Measurements from ENCODE around the gene TACC3.

- TF ChIP-seq CTCF (IDR thresholded peaks at IDR 0.05) = no peak
- no peak for TF ChIP-seq POLR2A (IDR thresholded peaks at IDR 0.05)
- no peak for TF ChIP-seq EP300 (IDR thresholded peaks at IDR 0.05)
- no peak for TF ChIP-seq POLR2AphosphoS5 (IDR thresholded peaks at IDR 0.05)
These were observed 15.5 kb downstream of the TACC3 start for GRCh38 chr4:1736812-1737211.
